GM18498 (cell line): ENCODE data around the gene GJE1.

Experiments
- ATAC-seq: cut with Tn5 transposase; IDR thresholded peaks from one replicate; pipeline ENCODE4 v1.9.1; 2021; ENCODE audit warnings: mild to moderate bottlenecking, moderate library complexity; ENCODE audit not compliant: unreplicated experiment

The GJE1 gene

GRCh38 chr6:142165227-142165626 lies 32.5 kb downstream of the GJE1 start:
- ATAC-seq: no peak

- ATAC-seq: no peak
Measured at GRCh38 chr6:142167071-142167470, 34.3 kb downstream of the GJE1 start.

GRCh38 chr6:142167486-142167885 lies 34.8 kb downstream of the GJE1 start:
- ATAC-seq: no peak

GRCh38 chr6:142171351-142171750 lies 38.6 kb downstream of the GJE1 start:
- ATAC-seq: no peak

GRCh38 chr6:142172758-142173157 lies 40.0 kb downstream of the GJE1 start:
- ATAC-seq: no peak

GRCh38 chr6:142173980-142174379 lies 41.3 kb downstream of the GJE1 start:
- no peak for ATAC-seq

GRCh38 chr6:142174703-142175102 lies 42.0 kb downstream of the GJE1 start:
- no peak for ATAC-seq

GRCh38 chr6:142178129-142178528 lies 45.4 kb downstream of the GJE1 start:
- ATAC-seq: no peak

GRCh38 chr6:142182004-142182403 lies 49.3 kb downstream of the GJE1 start:
- ATAC-seq: no peak

GRCh38 chr6:142183351-142183750 lies 50.6 kb downstream of the GJE1 start:
- ATAC-seq: no peak

- no peak for ATAC-seq
Measured at GRCh38 chr6:142184307-142184706, 51.6 kb downstream of the GJE1 start.
